ENCODE data around the gene RAB14.

RAB14 gene

GRCh38 chr9:121201738-121202533 lies at the start of gene RAB14:
Gene RAB14, minus strand, starts transcription at chr9:121201869. Its CDS starts 8,457 bp downstream, at chr9:121193412.
- peak; percentile 100 for DNase-seq (ENCODE audit: low read depth in 2 of 2)

GRCh38 chr9:121249563-121249962 lies 47.9 kb upstream of the RAB14 start:
- DNase-seq (ENCODE audit: low read depth in 2 of 2), result no peak

GRCh38 chr9:121246821-121247561 lies 45.3 kb upstream of the RAB14 start:
- DNase-seq (ENCODE audit: low read depth in 2 of 2), result no peak

DNA sequence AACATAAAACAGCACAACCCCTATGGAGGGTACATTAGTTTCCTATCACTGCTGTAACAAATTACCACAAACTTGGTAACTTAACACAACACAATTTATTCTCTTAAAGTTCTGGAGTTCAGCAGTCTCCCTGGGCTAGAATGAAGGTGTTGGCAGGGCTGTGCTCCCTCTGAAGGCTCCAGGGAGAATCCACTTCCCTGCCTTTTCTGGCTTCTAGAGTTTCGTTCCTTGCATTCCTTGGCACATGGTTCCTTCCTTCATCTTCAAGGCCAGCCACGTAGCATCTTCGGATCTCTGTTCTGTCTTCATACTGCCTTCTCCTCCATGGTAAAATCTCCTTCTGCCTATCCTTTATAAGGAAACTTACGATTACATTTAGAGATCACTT lies 41.3 kb upstream of the RAB14 start:
- no peak for DNase-seq (ENCODE audit: low read depth in 2 of 2)

DNA sequence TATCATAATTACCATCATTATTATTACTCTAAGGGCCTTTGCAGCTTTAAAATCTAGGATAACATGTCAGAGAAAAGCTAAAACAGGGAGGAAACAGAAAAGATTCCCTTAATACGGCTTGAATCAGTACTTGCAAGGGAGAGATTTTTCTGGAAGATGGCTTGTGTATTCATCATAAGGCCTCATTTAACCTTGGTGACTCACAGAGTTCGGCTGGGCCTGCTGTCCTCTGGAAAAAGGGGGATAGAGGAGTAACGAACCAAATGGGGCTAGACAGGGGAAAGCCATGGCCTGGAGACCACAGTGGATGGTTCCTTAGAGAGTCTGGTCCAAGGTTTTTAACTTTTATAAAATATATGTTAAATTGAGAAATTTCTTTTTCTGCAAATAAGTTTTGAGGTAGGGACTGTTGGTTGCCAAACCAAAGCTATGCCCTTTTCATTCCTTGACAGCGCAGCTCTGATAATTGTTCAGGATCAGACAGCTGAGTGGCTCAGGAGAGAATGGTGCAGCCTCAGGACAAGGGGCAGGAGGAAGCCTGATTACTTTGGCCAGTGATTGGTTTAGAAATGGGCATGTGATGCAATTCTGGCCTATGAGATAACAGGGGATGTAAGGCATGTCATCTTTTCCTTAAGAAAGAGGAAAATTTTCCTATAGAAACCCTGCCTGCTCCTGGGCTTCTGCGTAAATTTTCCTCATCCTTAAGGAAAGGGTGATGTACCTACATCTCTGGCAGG lies 40.7 kb upstream of the RAB14 start:
- no peak for DNase-seq (ENCODE audit: low read depth in 2 of 2)

DNA sequence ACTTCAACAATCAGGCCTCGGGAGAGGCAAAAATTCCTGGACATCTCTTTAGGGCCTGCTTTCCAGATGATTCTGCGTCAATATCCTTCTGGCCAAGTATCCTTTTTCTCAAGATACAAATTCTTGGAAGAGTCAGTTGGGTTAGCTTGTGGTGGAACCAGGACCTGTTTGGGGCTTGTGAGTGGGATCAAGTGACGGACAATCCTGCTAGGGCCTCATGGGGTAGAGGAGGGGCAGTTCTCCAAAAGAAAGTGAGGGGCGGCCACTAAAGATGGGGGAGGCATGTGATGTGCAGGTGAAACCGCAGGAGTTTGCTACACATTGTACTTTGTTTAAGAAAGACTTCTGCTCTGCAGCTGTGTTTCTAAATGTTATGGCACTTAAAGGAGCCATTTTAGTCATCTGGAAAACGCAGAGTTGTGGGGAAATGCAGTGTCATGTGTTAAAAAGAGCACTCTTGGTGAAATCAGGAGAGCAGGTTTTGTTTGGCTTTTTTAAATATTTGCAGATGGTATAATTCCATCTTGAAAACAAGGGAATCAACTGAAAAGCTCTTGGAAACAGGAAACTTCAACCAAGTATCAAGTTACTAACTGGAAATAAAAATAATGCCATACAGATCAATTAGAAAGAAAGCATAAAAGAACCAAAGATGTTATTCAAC lies 38.9 kb upstream of the RAB14 start:
- DNase-seq (ENCODE audit: low read depth in 2 of 2), result no peak

GRCh38 chr9:121239851-121240250 lies 38.2 kb upstream of the RAB14 start:
- no peak for DNase-seq (ENCODE audit: low read depth in 2 of 2)

DNA sequence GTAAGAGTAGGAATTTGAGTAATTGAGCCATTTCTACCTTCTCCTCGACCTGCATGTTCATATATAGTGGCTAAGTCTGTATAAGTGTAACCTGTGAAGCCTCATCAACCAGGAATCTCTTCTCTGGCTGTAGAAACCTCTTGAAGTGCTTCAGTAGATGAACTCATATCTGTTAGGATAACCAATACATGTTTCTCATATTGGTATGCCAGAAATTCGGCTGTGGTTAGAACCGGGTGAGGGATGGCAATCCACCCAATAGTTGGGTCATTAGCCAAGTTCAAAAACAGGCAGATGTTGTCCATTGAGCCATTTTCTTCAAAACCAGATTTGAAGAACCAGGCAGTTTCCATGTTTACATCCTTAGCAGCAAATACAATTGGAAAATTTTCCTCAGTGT lies 37.4 kb upstream of the RAB14 start:
- no peak for DNase-seq (ENCODE audit: low read depth in 2 of 2)

- no peak for DNase-seq (ENCODE audit: low read depth in 2 of 2)
Observed at GRCh38 chr9:121237916-121238315, 36.2 kb upstream of the RAB14 start.

DNA sequence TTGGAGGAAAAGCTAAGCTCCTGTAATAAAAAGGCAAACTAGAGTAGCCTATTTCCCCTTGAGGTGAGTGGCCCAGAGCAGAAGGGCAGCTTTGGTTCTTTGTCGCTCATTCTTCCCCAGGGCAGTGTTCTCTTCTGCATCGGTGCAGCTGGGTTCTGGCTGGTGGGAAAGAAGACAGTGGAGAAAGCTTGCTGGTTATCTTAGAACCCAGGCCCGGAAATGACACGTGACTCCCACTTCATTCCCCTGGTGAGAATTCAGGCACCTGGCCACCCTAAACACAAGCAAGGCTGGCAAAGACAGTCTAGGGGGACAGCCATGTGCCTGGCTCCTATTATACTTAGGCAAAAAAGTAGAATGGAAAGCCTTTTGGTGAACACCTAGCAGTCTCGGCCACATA lies 33.8 kb upstream of the RAB14 start:
- no peak for DNase-seq (ENCODE audit: low read depth in 2 of 2)

GRCh38 chr9:121234832-121235161 lies 33.1 kb upstream of the RAB14 start:
- DNase-seq (ENCODE audit: low read depth in 2 of 2), result no peak

DNA sequence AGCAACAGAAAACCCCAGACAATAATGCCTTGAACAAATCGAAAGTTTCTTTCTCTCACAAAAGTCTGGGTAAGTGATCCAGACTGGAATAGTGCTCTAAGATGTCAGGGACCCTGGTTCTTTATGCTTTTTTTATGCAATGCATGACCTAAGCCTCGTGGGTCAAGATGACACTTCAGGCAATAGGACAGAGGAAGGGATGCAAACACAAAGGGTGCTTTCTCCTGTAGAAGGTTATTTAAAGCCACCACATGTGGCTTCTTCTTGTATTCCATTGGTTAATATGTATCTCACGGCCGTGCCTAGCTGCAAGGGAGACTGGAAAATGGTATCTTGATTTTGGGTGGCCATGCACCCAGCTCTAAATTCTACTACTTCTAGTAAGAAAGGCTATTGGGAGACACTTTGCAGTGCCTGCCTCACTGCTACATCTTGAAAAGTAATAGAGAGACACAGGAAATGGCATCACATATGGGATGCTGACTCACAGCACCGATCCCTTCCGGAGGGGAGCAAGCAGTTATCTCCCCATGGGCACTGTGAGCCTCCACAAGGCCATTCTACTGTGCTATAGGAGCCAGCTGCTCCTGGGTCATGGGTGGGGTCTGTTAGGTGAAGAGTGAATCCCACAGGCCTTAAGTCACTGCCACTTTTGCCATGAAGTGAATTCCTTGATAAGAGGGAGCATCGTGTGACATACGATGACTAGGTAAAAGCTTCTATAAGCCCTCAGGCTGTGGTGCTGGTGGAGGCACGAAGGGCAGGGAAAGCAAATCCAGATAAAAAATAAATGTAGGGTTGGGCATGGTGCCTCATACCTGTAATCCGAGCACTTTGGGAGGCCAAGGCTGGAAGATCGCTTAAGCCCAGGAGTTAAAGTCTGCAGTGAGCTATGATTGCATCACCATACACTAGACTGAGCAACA lies 32.5 kb upstream of the RAB14 start:
- DNase-seq (ENCODE audit: low read depth in 2 of 2), result no peak

GRCh38 chr9:121232251-121232650 lies 30.6 kb upstream of the RAB14 start:
- no peak for DNase-seq (ENCODE audit: low read depth in 2 of 2)

- DNase-seq (ENCODE audit: low read depth in 2 of 2), result no peak
Observed at GRCh38 chr9:121230256-121230655, 28.6 kb upstream of the RAB14 start.

- no peak for DNase-seq (ENCODE audit: low read depth in 2 of 2)
Observed at GRCh38 chr9:121227862-121228261, 26.2 kb upstream of the RAB14 start.

GRCh38 chr9:121226175-121226574 lies 24.5 kb upstream of the RAB14 start:
- no peak for DNase-seq (ENCODE audit: low read depth in 2 of 2)

GRCh38 chr9:121225240-121225639 lies 23.6 kb upstream of the RAB14 start:
- no peak for DNase-seq (ENCODE audit: low read depth in 2 of 2)

- no peak for DNase-seq (ENCODE audit: low read depth in 2 of 2)
Observed at GRCh38 chr9:121222524-121223171, 21.0 kb upstream of the RAB14 start.

DNA sequence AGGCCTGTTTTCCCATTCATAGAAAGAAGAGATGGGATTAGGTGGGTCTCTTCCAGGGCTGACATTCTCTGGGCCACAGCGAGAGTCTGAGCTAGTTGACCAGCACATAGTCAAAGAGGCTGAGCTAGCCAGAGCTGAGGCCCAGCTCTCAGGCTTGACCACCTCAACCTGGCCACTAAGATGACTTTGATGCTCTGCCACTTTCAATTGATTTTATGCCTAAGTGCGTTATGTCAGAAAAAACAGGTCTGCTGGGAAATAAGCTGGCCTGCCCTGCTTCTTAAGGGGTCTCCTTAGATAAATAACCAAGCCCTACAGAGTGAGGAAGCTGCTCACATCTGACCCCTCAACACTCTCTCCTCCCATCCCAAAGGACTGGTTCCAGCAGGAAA lies 20.0 kb upstream of the RAB14 start:
- no peak for DNase-seq (ENCODE audit: low read depth in 2 of 2)

DNA sequence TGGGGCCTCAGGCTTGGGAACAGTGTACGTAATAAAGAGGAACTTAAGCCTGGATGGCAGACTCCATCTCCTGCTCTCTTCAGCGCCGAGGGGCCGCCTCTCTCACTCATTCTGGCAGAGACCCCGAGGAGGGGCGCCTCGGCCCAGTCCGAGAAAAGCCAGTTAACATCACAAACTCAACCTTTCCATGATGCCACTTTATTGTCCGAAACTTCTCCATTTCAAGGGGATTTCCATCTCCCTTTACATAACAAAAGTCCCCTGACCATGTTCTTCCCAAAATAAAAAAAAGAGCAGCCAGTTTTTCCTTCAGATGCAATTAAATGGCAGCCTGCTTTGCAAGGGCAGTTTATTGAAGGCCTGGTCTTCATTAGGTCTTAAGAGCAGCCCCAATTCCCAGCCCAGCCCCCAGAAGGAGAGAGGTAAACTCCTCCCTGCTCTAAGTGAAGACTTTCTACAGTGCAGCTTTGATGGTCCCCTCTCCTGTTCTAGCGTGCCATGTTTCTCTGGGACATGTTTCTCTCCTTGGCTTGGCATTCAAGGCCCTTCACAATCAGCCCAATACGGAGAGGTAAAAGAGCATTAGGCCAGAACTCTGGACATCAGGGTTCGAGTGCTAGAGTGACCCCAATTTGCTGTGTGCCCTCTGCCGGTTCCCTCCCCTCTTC lies 19.5 kb upstream of the RAB14 start:
- DNase-seq (ENCODE audit: low read depth in 2 of 2), result no peak

All from stimulated activated CD8-positive, alpha-beta memory T cell treated with anti-CD3 and anti-CD28 coated beads, Interleukin-7, amount 100 ng/mL, for 4 hours (primary cell).